K562 (cell line): Measurements from ENCODE around the gene RAB14. TPM values are rescaled to one million over a fixed set of nuclear protein-coding genes. Genes with fewer than 3 reads are reported as not detected.
"Not testable (repeated sequence)": the region's sequence is repeated elsewhere in the genome, so short reads cannot be mapped to it uniquely, and the experiment has no call there.

Experiments used
- ATAC-seq: fragments of 200-7000 bp; cut with Tn5 transposase; 3 replicates; pipeline ENCODE4 v1.9.1; 2020; ENCODE audit warnings: moderate library complexity
- BruUV-seq: library from RNA; stranded (reverse); fragments of 400-500 nt; replicated peaks from 2 replicates; lab custom pipeline; 2021; lab: Mats Ljungman, UMichigan
- CTCF ChIA-PET: fragments of 300-600 bp; formaldehyde crosslinking; extraction: SDS; loops from one replicate; lab custom pipeline; 2021; ENCODE audit warnings: low intra/inter-chr PET ratio; lab: Yijun Ruan, JAX
- POLR2A ChIA-PET: fragments of 300-600, 350-650 bp; sonication (Branson Sonifier 250); formaldehyde crosslinking; extraction: SDS; loops from one replicate; lab custom pipeline; 2021; ENCODE audit warnings: antibody characterized with exemption, inconsistent platforms; lab: Yijun Ruan, JAX
- DNase-seq, 4 experiments: peaks; one replicate each; pipeline versions ENCODE4 v3.0.0 to v3.0.0-alpha.2; 2011 to 2018; ENCODE audit warnings: low spot score in 3 of 4, mixed read lengths in 3 of 4; ENCODE audit errors: extremely low read depth in 1 of 4
- FAIRE-seq: peaks from 2 replicates; lab custom pipeline; 2011; peaks lifted over from hg19 to GRCh38; lab: Jason Lieb, UNC
- H2AFZ ChIP-seq: 2 replicates; pipeline ENCODE4 v1.6.0; 2011; ENCODE audit warnings: low read depth, low read length, control low read depth, inconsistent platforms
- H3K27ac ChIP-seq: fragments of 200-600 bp; 3 replicates; pipeline ENCODE4 v1.8.0; 2011; ENCODE audit warnings: low read depth, mild to moderate bottlenecking, control low read depth, inconsistent platforms, low read length, moderate library complexity, mixed read lengths; ENCODE audit errors: extremely low read depth
- H3K27me3 ChIP-seq, 2 experiments: fragments of 300-600 bp in 1 of 2; 2 replicates in 1 of 2; 3 replicates in 1 of 2; pipeline versions ENCODE4 v1.6.0 to v1.8.0; 2011; ENCODE audit warnings: inconsistent platforms in 2 of 2, low read length in 2 of 2, mild to moderate bottlenecking in 1 of 2, mixed read lengths in 1 of 2, moderate library complexity in 1 of 2; ENCODE audit not compliant: control insufficient read depth in 2 of 2, insufficient read depth in 2 of 2
- H3K36me3 ChIP-seq: fragments of 300-600 bp; 3 replicates; pipeline ENCODE4 v1.8.0; 2011; ENCODE audit warnings: mild to moderate bottlenecking, low read length, inconsistent platforms; ENCODE audit not compliant: control insufficient read depth, insufficient read depth
- H3K4me1 ChIP-seq, 2 experiments: fragments of 200-600 bp in 1 of 2; replicated peaks in 1 of 2; 2 replicates in 1 of 2; 3 replicates in 1 of 2; pipeline versions ENCODE4 v1.5.1 to v1.8.0; 2011; ENCODE audit warnings: inconsistent platforms in 2 of 2, low read length in 2 of 2, mild to moderate bottlenecking in 1 of 2, mixed read lengths in 1 of 2, moderate library complexity in 1 of 2; ENCODE audit not compliant: control insufficient read depth in 2 of 2, insufficient read depth in 2 of 2
- H3K4me2 ChIP-seq: 2 replicates; pipeline ENCODE4 v1.6.1; 2011; ENCODE audit warnings: low read length, control low read depth, inconsistent platforms, mixed read lengths; ENCODE audit not compliant: insufficient read depth
- H3K4me3 ChIP-seq: fragments of 200-600 bp; sonication (generic), shearing (Covaris generic); 2 replicates; pipeline ENCODE4 v1.5.1; 2016; ENCODE audit warnings: control low read depth, inconsistent platforms
- H3K79me2 ChIP-seq: fragments of 200-600 bp; 3 replicates; pipeline ENCODE4 v1.8.0; 2011; ENCODE audit warnings: low read length, inconsistent platforms; ENCODE audit not compliant: control insufficient read depth, insufficient read depth
- H3K9ac ChIP-seq, 2 experiments: 2 replicates each; pipeline versions ENCODE4 v1.6.0 to v1.6.1; 2011; ENCODE audit warnings: low read depth in 2 of 2, low read length in 2 of 2, control low read depth in 1 of 2, inconsistent platforms in 1 of 2, mild to moderate bottlenecking in 1 of 2, mixed read lengths in 1 of 2; ENCODE audit not compliant: insufficient read depth in 1 of 2
- H3K9me1 ChIP-seq: one replicate; pipeline ENCODE4 v1.6.0; 2011; ENCODE audit warnings: inconsistent platforms, mild to moderate bottlenecking, low read length, moderate library complexity; ENCODE audit not compliant: control insufficient read depth, insufficient read depth
- H3K9me3 ChIP-seq: replicated peaks from 2 replicates; pipeline ENCODE4 v1.5.1; 2011; ENCODE audit warnings: low read depth, low read length, inconsistent platforms; ENCODE audit not compliant: control insufficient read depth, insufficient read depth
- H4K20me1 ChIP-seq: replicated peaks from 2 replicates; pipeline ENCODE4 v1.6.1; 2011; ENCODE audit warnings: low read length, inconsistent platforms, mixed read lengths; ENCODE audit not compliant: control insufficient read depth, insufficient read depth
- FOXA3 ChIP-seq, 2 experiments: fragments of 450-650 bp in 1 of 2; sonication (generic) in 1 of 2; formaldehyde crosslinking; IDR thresholded peaks in 1 of 2; conservative IDR thresholded peaks in 1 of 2; 2 replicates each; pipeline versions ENCODE4 v1.4.0 to v1.8.0; 2020 to 2022; ENCODE audit warnings: mild to moderate bottlenecking in 2 of 2, missing genetic modification reagents in 1 of 2
- FOXK2 ChIP-seq, 2 experiments: fragments of 450-650 bp; IDR thresholded peaks in 1 of 2; conservative IDR thresholded peaks in 1 of 2; 2 replicates each; pipeline ENCODE4 v1.6.1; 2016; ENCODE audit warnings: low read depth in 2 of 2, mild to moderate bottlenecking in 1 of 2
- NRF1 ChIP-seq, 2 experiments: fragments of 450-650 bp; IDR thresholded peaks in 1 of 2; conservative IDR thresholded peaks in 1 of 2; 2 replicates each; pipeline ENCODE4 v1.6.1; 2014; ENCODE audit warnings: mild to moderate bottlenecking in 2 of 2
- PML ChIP-seq: IDR thresholded peaks from 2 replicates; pipeline ENCODE4 v1.6.1; 2012; ENCODE audit warnings: low read length, inconsistent platforms
- ZBTB7A ChIP-seq: IDR thresholded peaks from 2 replicates; pipeline ENCODE4 v1.6.1; 2011; ENCODE audit warnings: low read depth, mild to moderate bottlenecking, low read length, moderate library complexity, borderline replicate concordance; ENCODE audit not compliant: control insufficient read depth
- ZNF280A ChIP-seq: fragments of 450-650 bp; IDR thresholded peaks from 2 replicates; pipeline ENCODE4 v1.6.1; 2018; ENCODE audit warnings: mild to moderate bottlenecking, low read depth; ENCODE audit not compliant: partially characterized antibody
- WGBS: fragments of 100-300 bp; shearing (Covaris generic); methylation state at CpG from one replicate; pipeline ENCODE4 v1.1.6; 2016; ENCODE audit warnings: low coverage, mixed read lengths; ENCODE audit not compliant: insufficient coverage; ENCODE audit errors: missing lambda C conversion rate; 5-methylcytosine and 5-hydroxymethylcytosine counted together
- in situ Hi-C: fragments of 300-500 bp; cut with MboI; formaldehyde crosslinking; loops from 4 replicates; pipeline ENCODE4 v1.15.0; 2018; ENCODE audit warnings: inconsistent platforms, mixed read lengths
- intact Hi-C: fragments of 100-400 bp; cut with micrococcal nuclease; formaldehyde crosslinking; loops from 2 replicates; pipeline ENCODE4 v1.14.2; 2022
- polyA plus RNA-seq, 8 experiments: library from polyadenylated mRNA; depleted of rRNA in 4 of 8; stranded (reverse) in 5 of 8; unstranded in 3 of 8; fragments of >200 nt; fragmentation: Nextera tagmentation in 2 of 8; fragmentation: Illumina TruSeq in 1 of 8; extraction: Ambion mirVana in 2 of 8; extraction: Trizol in 1 of 8; gene quantifications; 2 replicates each; pipeline versions ENCODE4 v1.2.1 to v1.2.3, GENCODE V29; 2011 to 2014; ENCODE audit warnings: inconsistent platforms in 1 of 8, missing spikeins in 1 of 8
- total RNA-seq, 7 experiments: library from RNA; depleted of rRNA in 6 of 7; stranded (reverse); fragments of >200 nt in 6 of 7; fragmentation: Illumina TruSeq in 2 of 7; extraction: Trizol in 2 of 7; gene quantifications; 2 replicates each; pipeline versions ENCODE4 v1.2.1 to v1.2.3, GENCODE V29; 2011 to 2021; ENCODE audit warnings: low replicate concordance in 1 of 7

RAB14 gene
- total and polyA plus RNA-seq, 9 of the 15 experiments (the other 6 are each of a cell fraction or from before 2014, with no cell fraction given) = 10.3 to 41.8 (median 20.9) TPM

GRCh38 chr9:121133104-121133816 lies 68.4 kb downstream of the RAB14 start:
- peak overlapping the region; percentile 30; the same call in 1 of the 2 replicates for H3K4me2 ChIP-seq

DNA sequence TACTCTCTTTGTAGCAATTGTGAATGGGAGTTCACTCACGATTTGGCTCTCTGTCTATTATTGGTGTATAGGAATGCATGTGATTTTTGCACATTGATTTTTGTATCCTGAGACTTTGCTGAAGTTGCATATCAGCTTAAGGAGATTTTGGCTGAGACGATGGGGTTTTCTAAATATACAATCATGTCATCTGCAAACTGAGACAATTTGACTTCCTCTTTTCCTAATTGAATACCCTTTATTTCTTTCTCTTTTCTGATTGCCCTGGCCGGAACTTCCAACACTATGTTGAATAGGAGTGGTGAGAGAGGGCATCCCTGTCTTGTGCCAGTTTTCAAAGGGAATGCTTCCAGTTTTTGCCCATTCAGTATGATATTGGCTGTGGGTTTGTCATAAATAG lies 72.3 kb downstream of the RAB14 start:
- intact Hi-C loops = loop anchor here (10.0 kb wide), 1 partner anchor 145 kb away; no protein-coding TSS in a partner anchor
- WGBS = 48% methylated on average over 2 of the region's 3 CpGs
- ATAC-seq, H4K20me1 ChIP-seq, FAIRE-seq, POLR2A ChIA-PET, H3K27ac ChIP-seq, DNase-seq, H3K9ac ChIP-seq, H2AFZ ChIP-seq, CTCF ChIA-PET, H3K4me3 ChIP-seq, H3K9me3 ChIP-seq, in situ Hi-C loops, H3K4me1 ChIP-seq, H3K27me3 ChIP-seq, BruUV-seq, H3K9me1 ChIP-seq, H3K4me2 ChIP-seq, H3K79me2 ChIP-seq: not testable (repeated sequence)
- peaks cover 20% of the 10 kb centered on the region for H3K36me3 ChIP-seq

More at GRCh38 chr9:121133104-121133816, 68.4 kb downstream of the RAB14 start:
- H4K20me1 ChIP-seq = no peaks in the 10 kb centered on the region
- H3K27ac ChIP-seq = no peak overlapping the region; the same call in 2 of the 3 replicates
- no peaks in the 10 kb centered on the region for H3K9me3 ChIP-seq
- DNase-seq (peak; percentile 22 to 79 (median 34)), FAIRE-seq (peak; percentile 88), ATAC-seq (peak; percentile 98)
- CTCF ChIA-PET = no interaction called here
- H3K4me1 ChIP-seq = peaks cover 5 to 7% of the 10 kb centered on the region in 2 experiments; a peak in 3 of 5 replicates
- 0 out of 3 replicates have a peak, but pooled peaks cover 2% of the 10 kb centered on the region for H3K79me2 ChIP-seq
- peak overlapping the region in 1 of 2 experiments; percentile 39; a peak in 2 of 4 replicates for H3K9ac ChIP-seq
- in situ Hi-C loops (no loop called here), intact Hi-C loops (no loop called here)
- POLR2A ChIA-PET = interaction anchor here (0.7 to 2.4 kb wide), 2 partner anchors 12 to 45 kb away, joined by 3 to 17 read pairs; no protein-coding TSS in a partner anchor
- BruUV-seq = no TSS peak
- peak in 1 of 2 experiments; percentile 19; a peak in 1 of 4 replicates for TF ChIP-seq NRF1 (conservative IDR thresholded peaks at IDR 0.05 in 1 of 2, IDR thresholded peaks at IDR 0.05 in 1 of 2)
- TF ChIP-seq ZBTB7A = peak; percentile 41; the same call in 1 of the 2 replicates
- no peak for TF ChIP-seq PML
- peak; percentile 81; a peak in 3 of 4 replicates for TF ChIP-seq FOXK2 (conservative IDR thresholded peaks at IDR 0.05 in 1 of 2, IDR thresholded peaks at IDR 0.05 in 1 of 2; ENCODE audit: low read depth in 2 of 2)
- peak; percentile 50 to 88; a peak in 3 of 4 replicates for TF ChIP-seq FOXA3 (CRISPR knock-in tag; conservative IDR thresholded peaks at IDR 0.05 in 1 of 2, IDR thresholded peaks at IDR 0.05 in 1 of 2)
- no peak for TF ChIP-seq ZNF280A
- H3K9me1 ChIP-seq = no peaks in the 10 kb centered on the region
- no peaks in the 10 kb centered on the region for H3K27me3 ChIP-seq
- peaks cover 17% of the 10 kb centered on the region for H3K36me3 ChIP-seq
- no peak overlapping the region for H3K4me3 ChIP-seq
- H2AFZ ChIP-seq = peak overlapping the region; percentile 59
- 69% methylated on average over 19 of the region's 19 CpGs for WGBS
